GM10266 (cell line): Measurements from ENCODE around the gene CEACAM19.

Source experiments
- DNase-seq: peaks from one replicate; pipeline ENCODE4 v3.0.0; 2012; ENCODE audit errors: extremely low spot score
- CTCF ChIP-seq: IDR thresholded peaks from 2 replicates; pipeline ENCODE4 v1.5.1; 2012; ENCODE audit warnings: mild to moderate bottlenecking, low read depth; ENCODE audit not compliant: control insufficient read depth, insufficient read depth; ENCODE audit errors: missing control alignments

CEACAM19 gene

GRCh38 chr19:44729516-44730033 is 58.3 kb downstream of the CEACAM19 start:
- no peak for TF ChIP-seq CTCF

GRCh38 chr19:44731081-44731480 is 59.8 kb downstream of the CEACAM19 start:
- DNase-seq, result no peak
- TF ChIP-seq CTCF, result no peak

More at GRCh38 chr19:44729516-44730033, 58.3 kb downstream of the CEACAM19 start:
- no peak for DNase-seq

GRCh38 chr19:44731622-44732021 is 60.3 kb downstream of the CEACAM19 start:
- no peak for DNase-seq
- no peak for TF ChIP-seq CTCF

- no peak for TF ChIP-seq CTCF
Observed at GRCh38 chr19:44732235-44733014, 61.1 kb downstream of the CEACAM19 start.

More at GRCh38 chr19:44732235-44733014, 61.1 kb downstream of the CEACAM19 start:
- DNase-seq, result no peak
